ENCODE results near the gene EPHB2. TPM values are rescaled to one million over a fixed set of nuclear protein-coding genes. Genes with fewer than 3 reads are reported as not detected.
A peak's percentile ranks its signal among the peaks of the same experiment; 100 is the strongest.

EPHB2 gene
- total RNA-seq, 2 experiments from 2014 or later = 0.59 TPM; not detected in 1

GRCh38 chr1:22925111-22925510 lies 214.5 kb downstream of the EPHB2 start:
- H3K4me3 ChIP-seq (ENCODE audit: low read depth, low read length, poor library complexity, severe bottlenecking) = no peak overlapping the region
- TF ChIP-seq EZH2phosphoT487 (IDR thresholded peaks at IDR 0.05; ENCODE audit: borderline replicate concordance, low read depth, low read length) (no peak), CTCF (conservative IDR thresholded peaks at IDR 0.05; ENCODE audit: low read length) (no peak)
- no peak for DNase-seq (ENCODE audit: low spot score)
- no peaks in the 10 kb centered on the region for H4K20me1 ChIP-seq (ENCODE audit: insufficient read depth, low read length)
- no peaks in the 10 kb centered on the region for H3K79me2 ChIP-seq (ENCODE audit: insufficient read depth, low read depth, low read length)
- H3K9me3 ChIP-seq (ENCODE audit: low read length) = no peaks in the 10 kb centered on the region
- no TSS peak for BruUV-seq (replicated peaks)
- no peak overlapping the region for H2AFZ ChIP-seq (ENCODE audit: low read length)
- POLR2A ChIA-PET = no interaction called here
- H3K4me1 ChIP-seq (ENCODE audit: insufficient read depth, low read length, poor library complexity, severe bottlenecking) = no peaks in the 10 kb centered on the region
- H3K9me2 ChIP-seq (ENCODE audit: insufficient read depth, low read length) = no peaks in the 10 kb centered on the region
- CTCF ChIA-PET (ENCODE audit: unreplicated experiment) = no interaction called here
- H3K27ac ChIP-seq (ENCODE audit: low read depth, low read length, poor library complexity, severe bottlenecking) = no peak overlapping the region
- no peaks in the 10 kb centered on the region for H3K36me3 ChIP-seq (ENCODE audit: insufficient read depth, low read length)
- no peak overlapping the region for H3K4me2 ChIP-seq (ENCODE audit: low read length)
- intact Hi-C loops (cut with micrococcal nuclease; ENCODE audit: unreplicated experiment) = no loop called here

GRCh38 chr1:22930240-22930912 lies 219.7 kb downstream of the EPHB2 start:
- H3K27ac ChIP-seq (ENCODE audit: low read depth, low read length, poor library complexity, severe bottlenecking) = no peak overlapping the region
- no peaks in the 10 kb centered on the region for H3K9me3 ChIP-seq (ENCODE audit: low read length)
- BruUV-seq (replicated peaks) = no TSS peak
- H3K4me2 ChIP-seq (ENCODE audit: low read length) = no peak overlapping the region
- H3K36me3 ChIP-seq (ENCODE audit: insufficient read depth, low read length) = no peaks in the 10 kb centered on the region
- intact Hi-C loops (cut with micrococcal nuclease; ENCODE audit: unreplicated experiment) = loop anchor here (1.0 kb wide), 2 partner anchors 226 to 256 kb away; no protein-coding TSS in a partner anchor
- no peak overlapping the region for H3K4me3 ChIP-seq (ENCODE audit: low read depth, low read length, poor library complexity, severe bottlenecking)
- peak; percentile 51 for DNase-seq (ENCODE audit: low spot score)
- TF ChIP-seq EZH2phosphoT487 (IDR thresholded peaks at IDR 0.05; ENCODE audit: borderline replicate concordance, low read depth, low read length) (no peak), CTCF (conservative IDR thresholded peaks at IDR 0.05; ENCODE audit: low read length) (peak; percentile 78)
- ChIA-PET POLR2A (no interaction called here), CTCF (ENCODE audit: unreplicated experiment) (no interaction called here)
- H2AFZ ChIP-seq (ENCODE audit: low read length) = no peak overlapping the region
- H3K4me1 ChIP-seq (ENCODE audit: insufficient read depth, low read length, poor library complexity, severe bottlenecking) = no peaks in the 10 kb centered on the region
- no peaks in the 10 kb centered on the region for H3K79me2 ChIP-seq (ENCODE audit: insufficient read depth, low read depth, low read length)
- H3K9me2 ChIP-seq (ENCODE audit: insufficient read depth, low read length) = no peaks in the 10 kb centered on the region
- H4K20me1 ChIP-seq (ENCODE audit: insufficient read depth, low read length) = no peaks in the 10 kb centered on the region

- ChIA-PET CTCF (ENCODE audit: unreplicated experiment) (no interaction called here), POLR2A (no interaction called here)
- Histone ChIP-seq H3K27ac (ENCODE audit: low read depth, low read length, poor library complexity, severe bottlenecking) (no peak overlapping the region), H3K79me2 (ENCODE audit: insufficient read depth, low read depth, low read length) (no peaks in the 10 kb centered on the region), H3K9me3 (ENCODE audit: low read length) (no peaks in the 10 kb centered on the region), H2AFZ (ENCODE audit: low read length) (no peak overlapping the region), H3K4me3 (ENCODE audit: low read depth, low read length, poor library complexity, severe bottlenecking) (no peak overlapping the region), H4K20me1 (ENCODE audit: insufficient read depth, low read length) (no peaks in the 10 kb centered on the region), H3K9me2 (ENCODE audit: insufficient read depth, low read length) (no peaks in the 10 kb centered on the region), H3K4me1 (ENCODE audit: insufficient read depth, low read length, poor library complexity, severe bottlenecking) (no peaks in the 10 kb centered on the region), H3K36me3 (ENCODE audit: insufficient read depth, low read length) (no peaks in the 10 kb centered on the region), H3K4me2 (ENCODE audit: low read length) (no peak overlapping the region)
- no peak for DNase-seq (ENCODE audit: low spot score)
- TF ChIP-seq CTCF (conservative IDR thresholded peaks at IDR 0.05; ENCODE audit: low read length) = no peak
- TF ChIP-seq EZH2phosphoT487 (IDR thresholded peaks at IDR 0.05; ENCODE audit: borderline replicate concordance, low read depth, low read length) = no peak
- no TSS peak for BruUV-seq (replicated peaks)
- intact Hi-C loops (cut with micrococcal nuclease; ENCODE audit: unreplicated experiment) = no loop called here
Measured at GRCh38 chr1:22932803-22933470, 222.3 kb downstream of the EPHB2 start.
